COLO668 (cell line): ENCODE measurements around the gene C1orf74.

Experiments used
- DNase-seq: peaks from one replicate; lab custom pipeline; 2025; ENCODE audit not compliant: unreplicated experiment; lab: John Stamatoyannopoulos, UW

C1orf74 gene

DNA sequence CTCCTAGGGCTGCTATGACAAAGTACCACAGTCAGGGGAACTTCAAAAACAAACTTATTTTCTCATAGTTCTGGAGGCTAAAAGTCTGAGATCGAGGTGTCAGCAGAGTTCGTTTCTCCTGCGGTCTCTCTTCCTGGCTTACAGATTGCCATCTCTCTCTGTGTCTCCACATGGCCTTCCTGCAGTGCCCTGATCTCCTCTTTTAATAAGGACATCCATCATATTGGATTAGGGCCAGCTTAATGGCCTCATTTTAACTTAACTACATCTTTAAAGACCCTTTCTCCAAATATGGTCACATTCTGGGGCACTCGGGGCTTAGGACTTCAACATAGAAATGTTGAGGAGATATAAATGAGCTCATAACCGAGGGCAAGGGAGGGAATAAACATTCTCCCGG lies 12.2 kb downstream of the C1orf74 start:
- DNase-seq: no peak

DNA sequence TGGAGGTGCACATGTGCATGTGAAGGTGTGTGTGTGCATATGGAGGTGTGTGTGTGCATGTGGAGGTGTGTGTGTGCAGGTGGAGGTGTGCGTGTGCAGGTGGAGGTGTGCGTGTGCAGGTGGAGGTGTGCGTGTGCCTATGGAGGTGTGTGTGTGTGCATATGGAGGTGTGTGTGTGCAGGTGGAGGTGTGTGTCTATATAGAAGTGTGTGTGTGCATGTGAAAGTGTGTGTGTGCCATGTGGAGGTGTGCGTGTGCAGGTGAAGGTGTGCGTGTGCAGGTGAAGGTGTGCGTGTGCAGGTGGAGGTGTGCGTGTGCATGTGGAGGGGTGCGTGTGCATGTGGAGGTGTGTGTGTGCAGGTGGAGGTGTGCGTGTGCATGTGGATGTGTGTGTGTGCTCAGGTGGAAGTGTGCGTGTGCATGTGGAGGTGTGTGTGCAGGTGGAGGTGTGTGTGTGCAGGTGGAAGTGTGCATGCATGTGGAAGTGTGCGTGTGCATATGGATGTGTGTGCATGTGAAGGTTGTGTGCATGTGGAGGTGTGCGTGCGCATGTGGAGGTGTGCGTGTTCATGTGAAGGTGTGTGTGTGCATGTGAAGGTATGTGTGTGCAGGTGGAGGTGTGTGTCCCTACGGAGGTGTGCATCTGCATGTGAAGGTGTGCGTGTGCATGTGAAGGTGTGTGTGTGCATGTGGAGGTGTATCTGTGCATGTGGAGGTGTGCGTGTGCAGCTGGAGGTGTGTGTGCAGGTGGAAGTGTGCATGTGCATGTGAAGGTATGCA lies 13.5 kb downstream of the C1orf74 start:
- DNase-seq: no peak

DNA sequence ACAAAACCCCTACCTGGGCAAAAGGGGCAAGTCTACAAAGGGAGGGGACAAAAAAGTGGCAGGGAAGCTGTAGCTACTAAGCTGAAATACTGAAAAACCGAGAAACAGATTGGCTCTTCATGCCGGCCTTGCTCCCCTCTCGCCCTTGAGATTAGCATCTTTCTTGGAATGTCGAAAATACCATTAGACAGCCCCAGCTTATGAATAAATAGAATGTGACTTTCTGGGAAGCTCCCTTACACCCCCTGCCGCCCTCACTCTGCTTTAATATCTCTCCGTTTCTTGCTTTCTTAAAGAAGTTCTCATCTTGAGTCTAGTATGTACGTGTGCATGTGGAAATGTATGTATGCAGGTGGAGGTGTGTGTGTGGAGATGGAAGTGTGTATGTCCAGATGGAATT lies 14.4 kb downstream of the C1orf74 start:
- no peak for DNase-seq

DNA sequence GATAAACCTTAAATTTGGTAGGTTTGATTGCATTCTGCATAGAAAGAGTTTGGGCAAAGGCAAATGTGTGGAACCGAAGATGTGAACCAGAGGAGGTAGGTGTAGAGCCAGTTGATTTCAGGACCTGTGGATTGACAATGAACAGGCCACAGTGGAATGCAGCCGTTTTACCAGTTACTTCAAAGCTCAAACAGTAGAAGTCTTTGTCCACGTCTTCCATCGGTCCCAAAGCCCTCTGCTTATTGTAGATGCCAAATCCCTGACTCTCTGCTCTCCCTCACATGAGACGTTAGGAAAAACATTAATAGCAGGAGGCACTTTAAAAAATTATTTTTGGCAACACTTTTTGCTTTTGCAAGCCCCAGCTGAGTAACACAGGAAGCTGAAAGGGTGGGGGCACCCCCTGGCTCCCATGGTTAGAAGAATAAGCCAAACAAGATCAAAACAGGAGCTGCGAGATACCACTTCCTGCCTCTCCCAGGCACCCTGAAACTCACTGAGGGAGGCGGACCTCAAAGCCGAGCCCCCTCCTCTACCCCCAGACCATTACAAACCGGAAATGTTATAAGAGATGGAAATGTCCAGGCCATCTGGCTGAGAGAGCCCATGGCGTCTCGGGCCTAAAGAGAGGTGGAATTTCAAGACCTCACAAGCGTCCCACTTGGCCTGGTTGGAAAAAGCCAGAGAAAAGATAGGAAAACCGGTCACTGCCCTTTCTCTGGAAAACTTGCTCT lies 15.0 kb downstream of the C1orf74 start:
- DNase-seq: no peak

DNA sequence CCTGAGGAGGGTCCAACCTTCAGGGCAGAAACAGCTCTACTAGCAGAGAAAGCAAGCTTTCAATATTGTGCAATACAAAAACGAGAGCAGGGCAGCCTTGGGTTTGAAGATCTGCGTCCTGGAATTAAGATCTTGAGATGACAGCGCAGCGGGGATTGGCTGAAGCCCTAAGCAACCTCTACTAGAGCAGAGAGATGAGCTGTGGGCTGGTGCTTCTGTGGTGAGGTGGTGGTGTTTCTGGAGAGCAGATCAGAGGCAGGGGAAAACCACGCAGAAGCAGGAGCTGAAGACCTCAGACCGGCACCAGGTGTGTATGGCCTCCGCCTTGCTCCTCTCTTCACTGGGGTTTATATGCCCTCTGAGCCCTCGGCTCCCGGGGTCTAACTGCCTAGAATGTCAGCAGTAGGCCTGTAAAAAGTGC lies 16.0 kb downstream of the C1orf74 start:
- DNase-seq: no peak

DNA sequence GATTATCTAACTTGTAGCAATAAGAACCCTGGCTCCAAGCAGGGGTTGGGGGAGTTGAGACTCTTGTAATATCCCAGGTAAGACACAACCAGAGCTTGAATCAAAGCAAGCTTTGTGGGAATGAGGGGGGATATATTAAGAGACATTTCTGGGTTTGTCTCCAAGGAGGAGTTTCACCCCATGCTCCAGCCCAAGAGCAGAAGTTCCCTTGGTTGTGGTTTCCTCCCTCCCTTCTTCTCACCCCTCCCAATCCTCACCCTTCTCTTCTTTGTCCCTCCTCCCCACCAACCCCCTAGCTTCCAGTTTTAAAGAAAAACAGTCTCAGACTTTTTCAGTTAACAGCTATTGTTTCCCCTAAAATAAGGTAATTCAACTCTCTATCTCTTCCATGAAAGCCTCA lies 16.7 kb downstream of the C1orf74 start:
- no peak for DNase-seq

DNA sequence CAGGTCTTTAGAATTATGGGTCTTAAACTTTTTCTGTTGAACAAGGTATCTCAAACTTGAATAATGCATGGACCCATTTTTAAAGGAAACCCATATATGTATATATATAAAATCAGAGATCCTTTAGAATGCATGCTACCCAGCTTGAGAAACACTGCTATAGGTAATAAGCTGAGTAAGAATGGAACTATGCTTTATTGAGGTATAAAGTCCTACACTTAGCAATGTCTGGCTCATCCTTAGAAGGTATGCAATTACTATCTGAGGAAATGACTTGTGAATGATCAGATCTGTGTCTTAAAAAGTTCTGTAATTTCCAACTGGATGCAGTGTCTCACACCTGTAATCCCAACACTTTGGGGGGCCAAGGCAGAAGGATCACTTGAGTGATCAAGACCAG lies 17.3 kb downstream of the C1orf74 start:
- DNase-seq: no peak

DNA sequence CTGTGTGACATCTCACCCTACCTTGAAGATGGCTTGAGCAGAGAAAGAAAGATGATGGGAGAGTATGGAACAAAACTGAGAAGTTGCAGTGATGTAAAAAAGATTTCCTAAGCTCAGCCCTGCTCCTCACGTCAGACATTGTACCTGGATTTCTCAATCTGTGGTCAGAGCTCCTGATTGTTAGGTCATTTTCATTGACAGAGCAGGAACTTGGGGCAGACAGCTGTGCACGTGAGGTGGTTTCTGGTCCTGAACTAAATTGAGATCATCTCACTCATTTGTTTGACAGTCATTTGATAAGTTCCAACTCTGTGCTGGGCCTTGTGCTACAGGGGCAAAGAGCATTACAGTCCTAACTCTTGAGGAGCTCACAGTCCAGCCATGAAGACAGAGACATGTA lies 18.3 kb downstream of the C1orf74 start:
- DNase-seq: no peak

DNA sequence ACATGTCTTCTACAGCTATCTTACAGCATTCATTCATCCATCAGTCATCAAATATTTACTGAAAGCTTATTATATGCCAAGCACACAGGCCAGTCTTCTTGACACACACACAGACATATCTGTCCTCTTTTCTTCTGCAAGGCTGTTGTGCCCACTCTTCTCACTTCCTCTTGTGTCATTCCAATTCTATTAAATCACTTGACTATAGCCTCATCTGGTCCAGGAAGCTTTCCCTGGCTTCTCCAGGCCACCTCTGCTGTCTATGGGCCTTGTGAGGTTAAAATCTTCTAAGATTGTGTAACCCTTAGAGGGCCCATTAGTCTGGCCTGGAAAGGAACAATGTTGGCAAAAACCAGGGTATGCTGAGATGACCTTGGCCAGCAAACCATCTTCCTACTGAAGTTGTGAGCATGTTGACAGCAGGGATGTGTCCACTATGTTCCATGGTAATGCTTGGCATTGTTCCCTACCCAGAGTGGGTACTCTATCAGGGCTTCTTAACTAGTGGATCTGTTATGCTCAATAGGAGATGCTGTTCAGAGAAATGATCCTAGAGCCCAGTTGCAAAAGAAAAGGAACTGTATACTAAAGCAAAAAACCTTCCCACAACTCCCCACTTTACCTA lies 23.2 kb downstream of the C1orf74 start:
- no peak for DNase-seq

DNA sequence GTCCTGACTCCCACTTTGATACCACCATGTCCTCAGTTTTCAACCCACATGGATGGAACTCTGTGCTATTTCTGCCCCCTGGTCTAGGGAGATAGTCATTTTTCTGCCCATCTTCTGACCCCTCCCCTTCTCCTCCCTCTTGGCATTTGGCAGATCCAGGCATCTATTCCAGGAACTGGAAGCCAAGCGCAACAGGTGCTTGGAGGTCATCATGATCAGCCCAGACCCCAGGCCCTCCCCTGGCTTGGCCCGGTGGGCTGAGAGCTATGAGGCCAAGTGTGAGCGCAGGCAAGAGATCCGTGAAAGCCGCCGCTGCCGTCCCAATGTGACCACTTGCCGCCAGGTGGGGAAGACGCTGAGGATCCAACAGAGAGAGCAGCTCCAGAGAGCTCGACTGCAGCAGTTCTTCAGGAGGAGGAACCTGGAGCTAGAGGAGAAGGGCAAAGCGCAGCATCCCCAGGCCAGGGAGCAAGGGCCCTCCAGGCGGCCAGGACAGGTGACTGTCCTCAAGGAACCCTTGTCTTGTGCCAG lies 24.5 kb downstream of the C1orf74 start:
- DNase-seq: no peak

DNA sequence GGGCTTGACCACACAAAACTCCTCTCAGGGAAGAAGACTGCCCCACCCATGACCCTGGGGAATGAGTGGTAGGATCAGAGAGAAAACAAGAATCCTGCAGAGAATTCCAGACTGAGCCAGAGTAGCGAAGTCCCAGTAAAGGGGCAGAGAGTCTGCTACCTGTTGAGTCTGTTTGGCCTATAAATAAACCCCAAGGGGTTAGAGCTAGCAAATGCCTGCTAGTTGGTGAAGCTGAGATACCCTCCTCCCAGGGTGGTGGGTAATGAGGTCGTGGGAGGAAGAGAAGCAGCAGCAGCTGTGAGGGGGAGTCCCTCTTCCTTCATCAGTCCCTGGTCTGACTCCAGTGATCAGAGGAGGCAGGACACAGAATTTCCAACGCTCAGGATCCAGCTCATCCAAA lies 26.0 kb downstream of the C1orf74 start:
- DNase-seq: no peak

DNA sequence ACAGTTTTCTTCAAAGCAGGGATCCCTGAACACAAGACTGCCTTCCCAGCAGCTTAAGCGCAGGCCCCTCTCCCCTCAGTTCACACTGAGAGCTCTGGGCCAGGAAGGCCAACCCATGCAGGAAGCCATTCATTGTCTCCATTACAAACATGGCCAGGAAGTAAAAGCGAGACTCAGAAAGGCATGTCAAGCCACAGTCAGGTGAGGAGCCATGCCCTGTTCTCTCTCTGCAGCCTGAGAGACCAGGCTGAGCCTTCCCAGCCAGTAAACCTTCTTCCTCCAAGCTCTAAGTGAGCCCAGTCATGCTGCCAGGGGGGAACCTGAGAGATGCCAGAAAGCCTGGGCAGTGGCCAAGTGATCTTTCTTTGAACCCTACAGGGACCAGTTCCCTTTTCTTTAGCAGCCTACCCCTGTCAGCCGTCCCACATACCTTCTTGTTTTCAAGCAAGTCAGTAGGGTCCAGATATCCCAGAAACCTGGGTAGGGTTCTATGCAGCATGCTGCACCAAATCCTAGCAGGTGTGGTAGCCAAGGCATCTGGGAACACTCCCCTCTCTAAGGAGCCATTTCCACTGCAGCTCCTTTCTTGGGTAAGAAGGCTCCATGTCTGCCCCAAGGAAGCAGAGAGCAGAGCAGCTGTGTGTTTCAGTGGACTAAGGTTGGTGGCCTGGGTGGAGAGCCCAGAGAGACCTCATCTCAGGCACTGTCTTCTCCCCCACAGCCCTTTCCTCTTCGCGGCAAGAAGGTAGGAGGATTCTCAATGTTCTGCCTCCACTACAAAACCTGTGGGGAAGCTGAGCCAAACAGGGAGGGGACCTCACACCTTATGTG lies 27.5 kb downstream of the C1orf74 start:
- DNase-seq: no peak

DNA sequence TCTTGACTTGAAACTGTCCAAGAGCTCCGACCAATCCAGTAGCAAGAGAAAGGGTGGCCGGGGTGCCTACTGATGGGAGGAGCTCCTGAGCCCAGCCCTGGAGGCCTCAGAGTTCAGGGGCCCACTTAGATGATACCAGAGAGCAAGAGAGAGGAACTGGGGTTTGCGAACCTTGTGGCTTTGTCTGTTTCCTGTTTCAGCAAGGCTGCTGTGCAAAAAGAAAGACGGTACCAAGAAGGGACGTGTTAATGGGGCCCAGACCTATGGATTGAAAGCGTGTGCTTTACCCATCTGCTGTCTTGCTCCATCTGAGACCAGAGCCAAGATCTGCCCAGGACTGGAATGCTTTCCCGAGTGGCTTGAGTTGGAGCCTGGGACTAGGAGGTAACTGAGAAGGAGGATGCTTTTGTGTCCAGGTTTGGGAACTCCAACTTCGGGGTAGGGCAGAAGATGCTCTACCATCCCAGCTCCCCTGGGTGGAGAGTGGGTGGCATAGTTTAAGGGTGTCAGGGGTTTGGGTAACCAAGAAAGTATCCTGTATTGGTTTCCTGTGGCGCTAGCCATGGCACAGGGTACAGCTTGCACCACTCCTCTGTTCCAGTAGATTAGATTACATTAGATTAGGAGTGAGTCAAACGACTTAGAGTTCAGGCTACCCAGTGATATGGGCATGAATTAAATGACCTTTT lies 28.3 kb downstream of the C1orf74 start, which contains the start of gene TRAF3IP3:
Gene TRAF3IP3 (plus strand): TSS at position 128 of the 689 bp plus-strand sequence. CDS start 3,987 bp downstream, outside the sequence.
- DNase-seq: no peak

DNA sequence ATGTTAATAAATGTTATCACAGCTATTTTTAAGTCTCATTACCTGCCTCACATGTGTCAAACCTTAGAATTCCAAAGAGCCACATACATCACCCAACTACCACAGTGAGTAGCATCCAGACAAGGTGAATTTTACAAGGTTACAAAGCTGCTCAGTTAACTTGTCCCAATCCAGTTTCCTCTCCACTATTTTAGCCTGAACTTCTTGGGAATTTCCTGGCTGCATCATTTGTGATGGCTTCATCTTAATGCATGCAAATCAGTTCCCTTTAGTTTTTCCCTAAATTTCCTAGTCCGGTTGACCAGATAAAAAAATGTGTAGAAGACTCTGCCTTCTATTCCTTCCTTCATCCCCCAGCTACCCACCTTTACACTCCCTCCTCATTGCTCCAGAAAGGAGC lies 29.1 kb downstream of the C1orf74 start:
- no peak for DNase-seq

DNA sequence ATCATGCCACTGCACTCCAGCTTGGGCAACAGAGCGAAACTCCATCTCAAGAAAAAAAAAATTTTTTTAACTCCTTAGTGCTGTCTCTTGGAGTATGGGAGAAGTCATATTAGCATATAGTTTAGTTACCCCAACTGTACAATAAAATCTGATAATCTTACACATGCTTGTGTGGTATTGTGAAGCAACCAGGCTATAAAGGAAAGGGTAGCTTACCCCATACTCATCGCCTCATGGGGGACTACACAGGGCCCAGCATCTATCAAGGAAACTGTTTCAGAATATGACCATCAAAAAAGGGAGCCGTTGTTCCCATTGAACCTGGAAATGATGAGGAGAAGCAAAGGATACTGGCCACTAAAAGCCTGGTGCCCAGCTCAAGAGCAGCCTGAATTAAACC lies 31.5 kb downstream of the C1orf74 start:
- DNase-seq: no peak

DNA sequence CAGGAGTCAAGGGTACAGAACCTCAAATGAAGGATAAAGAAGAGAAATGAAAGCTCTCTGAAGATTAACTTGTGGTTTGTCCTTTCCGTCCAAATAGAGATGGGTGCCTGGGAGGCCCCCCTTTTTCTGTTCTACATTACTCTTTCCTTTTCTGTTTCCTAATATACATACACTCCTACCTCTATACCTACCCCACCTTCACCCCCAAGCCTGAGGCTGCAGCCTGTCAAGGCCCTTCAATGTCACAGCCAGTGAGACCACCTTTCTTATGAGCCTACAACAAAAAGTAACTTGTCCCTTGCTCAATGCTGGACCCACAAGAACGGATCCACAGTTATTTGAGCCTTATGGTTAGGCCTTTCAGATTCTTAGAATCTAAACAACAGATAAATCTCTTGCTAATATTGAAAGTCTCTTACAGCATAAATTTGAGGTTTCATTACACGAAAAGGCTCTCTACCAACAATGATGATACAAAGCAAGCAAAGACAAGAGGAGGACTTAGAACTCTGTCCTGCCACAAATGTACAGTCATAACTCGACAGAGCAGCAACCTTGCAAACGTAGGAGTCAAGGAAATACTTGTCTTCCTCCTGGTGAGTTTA lies 32.6 kb downstream of the C1orf74 start:
- DNase-seq: no peak

DNA sequence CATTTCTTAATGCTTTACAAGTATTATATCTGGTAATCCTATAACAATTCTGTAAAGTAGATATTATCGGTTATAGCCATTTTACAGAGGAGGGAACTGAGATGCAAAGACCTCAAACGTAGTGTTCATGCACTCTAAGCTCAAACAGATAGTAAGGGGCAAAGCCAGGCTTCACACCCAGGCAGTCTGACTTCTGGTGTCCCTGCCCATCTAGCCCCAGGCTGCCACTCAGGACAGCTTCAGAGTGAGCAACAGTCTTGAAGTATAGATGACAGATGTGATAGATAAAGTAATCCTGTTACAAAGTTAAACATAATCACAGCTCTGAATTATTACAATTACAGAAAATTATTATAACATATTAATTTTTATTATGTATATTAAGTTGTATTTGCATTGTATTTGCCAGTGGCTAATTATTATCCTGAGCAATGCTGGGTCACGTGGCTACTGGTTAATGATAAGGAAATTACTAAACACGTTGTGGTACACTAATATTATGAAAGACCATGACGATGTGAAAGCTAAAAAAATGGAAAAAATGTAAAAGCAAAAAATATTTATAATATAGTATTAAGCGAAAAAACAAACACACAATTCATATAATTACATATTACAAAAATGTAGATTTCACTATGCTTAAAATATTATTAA lies 34.6 kb downstream of the C1orf74 start:
- no peak for DNase-seq

DNA sequence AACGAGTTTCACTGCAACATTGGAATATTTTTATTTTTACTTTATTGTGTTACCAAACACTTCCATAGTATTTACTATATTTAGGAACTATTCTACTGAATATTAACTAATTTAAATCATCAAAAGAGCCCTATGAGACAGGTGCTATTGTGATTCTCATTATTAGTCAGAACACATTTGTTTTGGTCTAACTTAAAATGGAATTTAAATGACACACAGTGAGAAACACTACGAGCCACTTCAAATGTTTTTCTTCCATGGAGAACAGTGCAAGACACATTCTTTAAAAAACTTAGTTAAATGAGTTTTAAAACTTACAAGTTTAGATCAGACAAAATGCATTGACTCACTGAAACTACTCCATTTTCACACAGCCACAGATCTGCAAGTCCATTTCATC lies 35.2 kb downstream of the C1orf74 start:
- DNase-seq: no peak

DNA sequence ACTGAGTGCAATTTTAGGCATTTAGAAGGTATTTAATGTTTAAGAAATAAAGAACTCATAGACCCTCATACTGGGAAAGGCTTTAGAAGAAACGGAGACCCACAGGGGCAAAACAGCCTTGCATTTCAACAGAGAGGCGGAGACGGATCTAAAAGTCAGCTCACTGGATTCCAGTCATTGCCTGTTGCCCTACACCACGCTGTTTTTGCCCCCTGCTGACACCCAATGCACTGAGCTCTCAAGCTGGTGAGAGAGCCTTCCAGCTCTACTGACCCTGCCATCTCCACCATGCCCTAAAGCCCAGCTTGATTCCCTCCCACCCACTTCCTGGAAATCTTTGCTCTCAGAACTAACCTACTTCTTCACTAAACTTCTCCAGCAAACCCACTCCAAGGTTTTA lies 35.7 kb downstream of the C1orf74 start:
- DNase-seq: no peak
